GM12892 (cell line): ENCODE data around the gene INPP4B.

Experiments used
- DNase-seq: peaks from one replicate; pipeline ENCODE4 v3.0.0; 2011; ENCODE audit not compliant: insufficient read length
- FAIRE-seq: peaks from 2 replicates; lab custom pipeline; 2011; peaks lifted over from hg19 to GRCh38; lab: Jason Lieb, UNC
- POLR2A ChIP-seq: IDR thresholded peaks from 2 replicates; pipeline ENCODE4 v1.6.1; 2011; ENCODE audit warnings: low read depth, low read length, control low read depth
- POLR2AphosphoS5 ChIP-seq: IDR thresholded peaks from 2 replicates; pipeline ENCODE4 v1.6.1; 2011; ENCODE audit warnings: low read depth, low read length, control low read depth
- TAF1 ChIP-seq: IDR thresholded peaks from 2 replicates; pipeline ENCODE4 v1.6.1; 2011; ENCODE audit warnings: low read depth, mild to moderate bottlenecking, control low read depth, low read length, borderline replicate concordance

The INPP4B gene

DNA sequence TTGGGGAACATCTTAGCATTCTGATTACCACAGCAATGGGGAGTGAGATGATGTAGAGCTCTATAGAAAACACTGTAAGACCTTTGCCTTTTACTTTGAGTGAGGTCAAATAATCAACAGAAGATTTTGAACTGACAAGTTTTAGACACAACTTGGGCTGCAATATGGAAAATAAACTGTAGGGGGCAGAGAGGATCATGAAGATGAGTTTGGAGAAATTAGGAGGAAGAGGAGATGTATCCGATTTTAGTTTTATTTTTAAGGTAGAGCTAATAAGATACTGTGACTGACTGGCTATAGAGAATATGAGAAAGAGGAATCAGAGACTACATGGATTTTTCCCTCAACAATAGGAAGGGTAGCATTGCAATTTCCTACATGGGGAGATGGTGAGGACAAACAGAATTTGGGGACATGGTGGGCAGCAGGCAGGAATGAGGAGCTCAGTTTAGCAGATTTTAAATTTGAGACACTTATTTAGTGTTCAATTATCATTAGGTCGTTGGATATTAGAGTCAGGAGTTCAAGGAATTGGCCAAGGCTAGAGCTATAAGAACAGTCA, 563.1 kb downstream of the INPP4B start:
- no peak for TF ChIP-seq POLR2AphosphoS5
- no peak for TF ChIP-seq POLR2A
- TF ChIP-seq TAF1 = no peak
- no peak for DNase-seq
- no peak for FAIRE-seq

- TF ChIP-seq POLR2A (no peak), POLR2AphosphoS5 (no peak), TAF1 (no peak)
- DNase-seq (no peak), FAIRE-seq (no peak)
Measured at GRCh38 chr4:142281999-142282398, 564.1 kb downstream of the INPP4B start.

DNA sequence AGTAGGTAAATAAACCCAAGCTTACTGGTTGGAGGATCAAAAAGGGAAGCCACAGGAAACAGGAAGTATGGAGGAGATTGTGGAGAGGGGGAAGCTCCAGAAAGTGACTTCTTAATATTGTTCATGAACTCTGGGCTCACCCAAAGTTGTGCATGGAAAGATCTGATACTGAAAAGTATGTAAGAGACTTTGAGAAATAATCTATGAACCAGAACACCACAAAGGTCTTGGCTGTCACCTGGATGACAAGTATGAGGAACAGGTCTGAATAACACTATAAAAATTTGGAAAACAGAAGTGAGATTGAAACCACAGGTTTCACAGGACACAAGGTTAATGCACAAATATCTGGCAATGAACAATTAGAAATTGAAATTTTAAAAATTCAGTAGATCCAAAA, 567.4 kb downstream of the INPP4B start:
- no peak for FAIRE-seq
- no peak for TF ChIP-seq POLR2A
- TF ChIP-seq POLR2AphosphoS5 = no peak
- no peak for TF ChIP-seq TAF1
- no peak for DNase-seq

GRCh38 chr4:142278171-142278570, 567.9 kb downstream of the INPP4B start:
- TF ChIP-seq POLR2AphosphoS5 (no peak), TAF1 (no peak), POLR2A (no peak)
- DNase-seq (no peak), FAIRE-seq (no peak)

DNA sequence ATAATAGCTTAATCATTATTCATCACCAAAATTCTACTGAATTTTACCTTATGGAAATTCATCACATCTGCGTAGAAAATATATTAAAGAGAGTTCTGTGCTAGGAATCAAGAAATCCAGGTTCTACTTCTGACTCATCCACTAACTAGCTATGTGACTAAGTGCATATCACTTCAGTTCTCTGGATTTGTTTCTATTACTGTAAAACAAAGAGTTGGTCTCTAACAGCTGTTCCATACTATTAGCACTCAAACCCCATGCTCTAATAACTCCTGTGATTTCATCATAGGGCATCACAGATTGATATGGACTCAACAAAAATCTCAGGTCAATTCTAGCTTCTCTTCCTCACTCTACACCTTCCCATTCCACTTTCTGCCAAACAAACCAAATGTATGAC, 572.0 kb downstream of the INPP4B start:
- no peak for DNase-seq
- no peak for FAIRE-seq
- TF ChIP-seq POLR2A = no peak
- no peak for TF ChIP-seq POLR2AphosphoS5
- TF ChIP-seq TAF1 = no peak

- no peak for DNase-seq
- TF ChIP-seq POLR2AphosphoS5 (no peak), POLR2A (no peak), TAF1 (no peak)
- no peak for FAIRE-seq
Measured at GRCh38 chr4:142272452-142272851, 573.6 kb downstream of the INPP4B start.

- FAIRE-seq (no peak), DNase-seq (no peak)
- TF ChIP-seq TAF1 (no peak), POLR2AphosphoS5 (no peak), POLR2A (no peak)
Measured at GRCh38 chr4:142271832-142272231, 574.3 kb downstream of the INPP4B start.

GRCh38 chr4:142267101-142267500, 579.0 kb downstream of the INPP4B start:
- TF ChIP-seq POLR2A (no peak), TAF1 (no peak), POLR2AphosphoS5 (no peak)
- no peak for DNase-seq
- FAIRE-seq = no peak

DNA sequence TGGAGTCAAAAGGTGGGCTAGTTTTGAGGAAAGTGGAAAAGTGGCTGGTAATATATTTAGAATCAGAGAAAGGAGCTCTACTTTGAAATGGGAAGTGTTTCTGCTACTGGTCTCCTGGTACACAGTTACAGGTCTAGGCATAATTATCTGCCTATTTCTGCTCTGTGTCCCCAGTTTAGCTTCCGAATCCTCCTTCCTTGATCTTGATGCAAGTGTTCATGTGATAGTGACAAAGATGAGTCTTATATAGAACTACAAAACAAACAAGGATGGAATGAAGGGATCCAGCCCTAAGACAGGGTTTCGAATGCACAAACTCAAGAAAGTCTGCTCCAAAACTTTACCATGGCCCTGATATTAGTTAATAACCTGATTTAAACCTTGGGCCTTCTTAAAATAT, 580.2 kb downstream of the INPP4B start:
- FAIRE-seq = no peak

GRCh38 chr4:142265536-142265935, 580.6 kb downstream of the INPP4B start:
- DNase-seq (no peak), FAIRE-seq (no peak)
- TF ChIP-seq POLR2AphosphoS5 (no peak), POLR2A (no peak), TAF1 (no peak)

More for the DNA sequence above, 580.2 kb downstream of the INPP4B start:
- DNase-seq = no peak
- TF ChIP-seq TAF1 (no peak), POLR2A (no peak), POLR2AphosphoS5 (no peak)

DNA sequence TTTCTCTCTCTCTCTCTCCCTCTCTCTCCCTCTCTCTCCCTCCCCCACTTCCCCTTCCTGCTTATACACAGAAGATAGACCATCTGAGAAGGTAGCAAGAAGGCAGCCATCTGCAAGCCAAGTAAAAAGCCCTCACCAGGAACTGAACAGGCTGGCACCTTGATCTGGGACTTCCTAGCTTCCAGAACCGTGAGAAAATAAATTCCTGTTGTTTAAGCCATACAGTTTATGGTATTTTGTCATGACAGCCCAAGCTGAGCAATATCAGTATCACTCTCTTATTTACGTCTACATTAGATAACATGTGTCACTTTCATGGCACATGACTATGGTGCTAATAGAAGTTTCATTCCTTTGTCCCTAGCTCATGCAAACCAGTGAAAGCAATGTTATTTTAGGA, 581.1 kb downstream of the INPP4B start:
- DNase-seq = no peak

GRCh38 chr4:142262956-142263355, 583.1 kb downstream of the INPP4B start:
- DNase-seq = no peak
- no peak for FAIRE-seq
- TF ChIP-seq TAF1 = no peak
- TF ChIP-seq POLR2A = no peak
- TF ChIP-seq POLR2AphosphoS5 = no peak

More for the DNA sequence above, 581.1 kb downstream of the INPP4B start:
- peak; percentile 27 for FAIRE-seq
- TF ChIP-seq POLR2AphosphoS5 (no peak), TAF1 (no peak), POLR2A (no peak)
